ENCODE measurements around the gene RPS6KA2.
"Not testable (repeated sequence)": the region's sequence is repeated elsewhere in the genome, so short reads cannot be mapped to it uniquely, and the experiment has no call there.

Gene RPS6KA2

GRCh38 chr6:166635013-166635970 lies 8.2 kb upstream of the RPS6KA2 start:
- no peaks in the 10 kb centered on the region for H3K27me3 ChIP-seq (ENCODE audit: insufficient read depth, poor library complexity, severe bottlenecking)
- no peak overlapping the region for H3K4me3 ChIP-seq (replicated peaks; ENCODE audit: insufficient read depth, low read length)
- TF ChIP-seq GABPA (IDR thresholded peaks at IDR 0.05; ENCODE audit: low read depth) (no peak), POLR2AphosphoS5 (IDR thresholded peaks at IDR 0.05; ENCODE audit: low read depth) (no peak), SPI1 (IDR thresholded peaks at IDR 0.05; ENCODE audit: borderline replicate concordance, low read depth) (no peak)
- TF ChIP-seq, protein P1, sequence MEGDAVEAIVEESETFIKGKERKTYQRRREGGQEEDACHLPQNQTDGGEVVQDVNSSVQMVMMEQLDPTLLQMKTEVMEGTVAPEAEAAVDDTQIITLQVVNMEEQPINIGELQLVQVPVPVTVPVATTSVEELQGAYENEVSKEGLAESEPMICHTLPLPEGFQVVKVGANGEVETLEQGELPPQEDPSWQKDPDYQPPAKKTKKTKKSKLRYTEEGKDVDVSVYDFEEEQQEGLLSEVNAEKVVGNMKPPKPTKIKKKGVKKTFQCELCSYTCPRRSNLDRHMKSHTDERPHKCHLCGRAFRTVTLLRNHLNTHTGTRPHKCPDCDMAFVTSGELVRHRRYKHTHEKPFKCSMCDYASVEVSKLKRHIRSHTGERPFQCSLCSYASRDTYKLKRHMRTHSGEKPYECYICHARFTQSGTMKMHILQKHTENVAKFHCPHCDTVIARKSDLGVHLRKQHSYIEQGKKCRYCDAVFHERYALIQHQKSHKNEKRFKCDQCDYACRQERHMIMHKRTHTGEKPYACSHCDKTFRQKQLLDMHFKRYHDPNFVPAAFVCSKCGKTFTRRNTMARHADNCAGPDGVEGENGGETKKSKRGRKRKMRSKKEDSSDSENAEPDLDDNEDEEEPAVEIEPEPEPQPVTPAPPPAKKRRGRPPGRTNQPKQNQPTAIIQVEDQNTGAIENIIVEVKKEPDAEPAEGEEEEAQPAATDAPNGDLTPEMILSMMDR (IDR thresholded peaks at IDR 0.05; ENCODE audit: insufficient read depth, low read length), result no peak
- TF ChIP-seq, protein P2, sequence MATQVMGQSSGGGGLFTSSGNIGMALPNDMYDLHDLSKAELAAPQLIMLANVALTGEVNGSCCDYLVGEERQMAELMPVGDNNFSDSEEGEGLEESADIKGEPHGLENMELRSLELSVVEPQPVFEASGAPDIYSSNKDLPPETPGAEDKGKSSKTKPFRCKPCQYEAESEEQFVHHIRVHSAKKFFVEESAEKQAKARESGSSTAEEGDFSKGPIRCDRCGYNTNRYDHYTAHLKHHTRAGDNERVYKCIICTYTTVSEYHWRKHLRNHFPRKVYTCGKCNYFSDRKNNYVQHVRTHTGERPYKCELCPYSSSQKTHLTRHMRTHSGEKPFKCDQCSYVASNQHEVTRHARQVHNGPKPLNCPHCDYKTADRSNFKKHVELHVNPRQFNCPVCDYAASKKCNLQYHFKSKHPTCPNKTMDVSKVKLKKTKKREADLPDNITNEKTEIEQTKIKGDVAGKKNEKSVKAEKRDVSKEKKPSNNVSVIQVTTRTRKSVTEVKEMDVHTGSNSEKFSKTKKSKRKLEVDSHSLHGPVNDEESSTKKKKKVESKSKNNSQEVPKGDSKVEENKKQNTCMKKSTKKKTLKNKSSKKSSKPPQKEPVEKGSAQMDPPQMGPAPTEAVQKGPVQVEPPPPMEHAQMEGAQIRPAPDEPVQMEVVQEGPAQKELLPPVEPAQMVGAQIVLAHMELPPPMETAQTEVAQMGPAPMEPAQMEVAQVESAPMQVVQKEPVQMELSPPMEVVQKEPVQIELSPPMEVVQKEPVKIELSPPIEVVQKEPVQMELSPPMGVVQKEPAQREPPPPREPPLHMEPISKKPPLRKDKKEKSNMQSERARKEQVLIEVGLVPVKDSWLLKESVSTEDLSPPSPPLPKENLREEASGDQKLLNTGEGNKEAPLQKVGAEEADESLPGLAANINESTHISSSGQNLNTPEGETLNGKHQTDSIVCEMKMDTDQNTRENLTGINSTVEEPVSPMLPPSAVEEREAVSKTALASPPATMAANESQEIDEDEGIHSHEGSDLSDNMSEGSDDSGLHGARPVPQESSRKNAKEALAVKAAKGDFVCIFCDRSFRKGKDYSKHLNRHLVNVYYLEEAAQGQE (IDR thresholded peaks at IDR 0.05; ENCODE audit: insufficient replicate concordance, low read depth), result no peak
- no peak overlapping the region for H3K27ac ChIP-seq (replicated peaks)
- no peak for DNase-seq (ENCODE audit: low read depth in 1 of 2, low spot score in 1 of 2)

- H3K4me3 ChIP-seq (replicated peaks; ENCODE audit: insufficient read depth, low read length); H3K27ac ChIP-seq (replicated peaks); DNase-seq (ENCODE audit: low read depth in 1 of 2, low spot score in 1 of 2); H3K27me3 ChIP-seq (ENCODE audit: insufficient read depth, poor library complexity, severe bottlenecking): not testable (repeated sequence)
Measured at GRCh38 chr6:166634581-166634980, 7.5 kb upstream of the RPS6KA2 start.

GRCh38 chr6:166633732-166634535 lies 6.9 kb upstream of the RPS6KA2 start:
- TF ChIP-seq, protein P2 (IDR thresholded peaks at IDR 0.05; ENCODE audit: insufficient replicate concordance, low read depth), result no peak
- no peak overlapping the region for H3K4me3 ChIP-seq (replicated peaks; ENCODE audit: insufficient read depth, low read length)
- peak; percentile 17 to 46 for DNase-seq (ENCODE audit: low read depth in 1 of 2, low spot score in 1 of 2)
- no peaks in the 10 kb centered on the region for H3K27me3 ChIP-seq (ENCODE audit: insufficient read depth, poor library complexity, severe bottlenecking)
- H3K27ac ChIP-seq (replicated peaks), result no peak overlapping the region

DNA sequence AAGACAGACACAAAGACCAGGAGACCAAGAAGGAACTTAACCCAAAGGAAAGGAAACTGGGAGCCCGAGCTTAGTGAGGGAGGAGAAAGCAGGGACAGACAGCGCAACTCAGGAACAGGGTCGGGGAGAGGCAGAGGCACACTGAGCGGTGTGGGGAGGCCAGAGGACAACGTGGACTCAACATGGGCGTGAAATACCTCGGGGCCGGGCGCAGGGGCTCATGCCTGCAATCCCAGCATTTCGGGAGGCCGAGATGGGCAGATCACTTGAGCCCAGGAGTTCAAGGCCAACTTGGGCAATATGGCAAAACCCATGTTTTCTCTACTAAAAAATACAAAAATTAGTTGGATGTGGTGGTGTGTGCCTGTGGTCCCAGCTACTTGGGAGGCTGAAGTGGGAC lies 5.7 kb upstream of the RPS6KA2 start:
- H3K27ac ChIP-seq (replicated peaks), result no peak overlapping the region
- TF ChIP-seq POLR2AphosphoS5 (IDR thresholded peaks at IDR 0.05; ENCODE audit: low read depth) (no peak), SPI1 (IDR thresholded peaks at IDR 0.05; ENCODE audit: borderline replicate concordance, low read depth) (no peak)
- TF ChIP-seq, protein P1 (IDR thresholded peaks at IDR 0.05; ENCODE audit: insufficient read depth, low read length), result no peak
- no peak overlapping the region for H3K4me3 ChIP-seq (replicated peaks; ENCODE audit: insufficient read depth, low read length)
- DNase-seq (ENCODE audit: low read depth in 1 of 2, low spot score in 1 of 2), result no peak
- no peaks in the 10 kb centered on the region for H3K27me3 ChIP-seq (ENCODE audit: insufficient read depth, poor library complexity, severe bottlenecking)

Data from HL-60 (cell line).